ENCODE results near the gene ACSM4.

DNA sequence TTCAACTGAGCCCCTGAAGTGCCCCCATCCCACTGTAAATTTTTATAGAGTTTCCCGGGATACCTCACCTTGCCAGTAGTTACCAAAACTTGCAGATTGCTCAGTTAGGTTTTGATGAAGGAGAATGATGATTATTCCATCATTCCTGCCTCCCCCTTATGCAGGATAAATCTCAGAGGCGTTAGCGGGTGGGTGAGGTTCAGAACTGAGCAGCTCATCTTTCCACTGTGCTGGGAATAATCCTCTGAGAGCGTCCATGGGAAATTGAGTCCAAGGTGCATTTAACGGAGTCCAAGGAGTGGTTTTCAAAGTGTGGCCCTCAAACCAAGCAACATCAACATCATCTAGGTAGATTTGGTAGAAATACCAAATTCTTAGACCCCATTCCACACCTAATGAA lies 18.7 kb downstream of the ACSM4 start:
- TF ChIP-seq CTCF (IDR thresholded peaks at IDR 0.05; ENCODE audit: low read depth, low read length, missing input control) (no peak), MAX (IDR thresholded peaks at IDR 0.05) (no peak), ZBTB33 (IDR thresholded peaks at IDR 0.05) (no peak), TAF1 (conservative IDR thresholded peaks at IDR 0.05) (no peak), EGR1 (IDR thresholded peaks at IDR 0.05; ENCODE audit: low read depth in 2 of 2) (no peak), SP1 (IDR thresholded peaks at IDR 0.05) (no peak), YY1 (IDR thresholded peaks at IDR 0.05) (no peak), JUND (IDR thresholded peaks at IDR 0.05) (no peak), ATF3 (IDR thresholded peaks at IDR 0.05) (no peak), NR2F2 (IDR thresholded peaks at IDR 0.05) (no peak), RAD21 (IDR thresholded peaks at IDR 0.05) (no peak)

Measured in liver (tissue), 3 donors.